Spleen (tissue), 11 donors: ENCODE data around the gene MARK3. TPM values are rescaled to one million over a fixed set of nuclear protein-coding genes. Genes with fewer than 3 reads are reported as not detected.

Source experiments
- DNase-seq: peaks from one replicate; pipeline ENCODE4 v3.0.0-alpha.2; 2020
- H3K27ac ChIP-seq, 8 donors: fragments of 200-600 bp; sonication (generic) in 7 of 8; 1 replicate in 4 of 8; 2 replicates in 4 of 8; pipeline versions ENCODE4 v1.5.0 to v1.8.0; 2016 to 2021; ENCODE audit warnings: inconsistent platforms in 4 of 8, mild to moderate bottlenecking in 4 of 8, moderate library complexity in 1 of 8
- H3K27me3 ChIP-seq, 7 donors: fragments of 200-600 bp; sonication (generic) in 6 of 7; replicated peaks in 1 of 7; 1 replicate in 4 of 7; 2 replicates in 3 of 7; pipeline versions ENCODE4 v1.5.0 to v1.8.0; 2016 to 2021; ENCODE audit warnings: inconsistent platforms in 3 of 7, mild to moderate bottlenecking in 1 of 7
- H3K36me3 ChIP-seq, 6 donors: fragments of 200-600 bp; sonication (generic) in 5 of 6; 1 replicate in 4 of 6; 2 replicates in 2 of 6; pipeline versions ENCODE4 v1.5.0 to v1.8.0; 2016 to 2021; ENCODE audit warnings: inconsistent platforms in 2 of 6
- H3K4me1 ChIP-seq, 6 donors: fragments of 200-600 bp; sonication (generic) in 5 of 6; 1 replicate in 3 of 6; 2 replicates in 3 of 6; pipeline versions ENCODE4 v1.5.0 to v1.8.0; 2016 to 2021; ENCODE audit warnings: inconsistent platforms in 3 of 6
- H3K4me3 ChIP-seq, 8 donors: fragments of 200-600 bp; sonication (generic) in 7 of 8; 1 replicate in 4 of 8; 2 replicates in 4 of 8; pipeline versions ENCODE4 v1.5.0 to v1.8.0; 2016 to 2021; ENCODE audit warnings: inconsistent platforms in 4 of 8, mild to moderate bottlenecking in 4 of 8, moderate library complexity in 2 of 8
- H3K9me3 ChIP-seq, 8 donors: fragments of 200-600 bp; sonication (generic) in 7 of 8; 1 replicate in 4 of 8; 2 replicates in 4 of 8; pipeline versions ENCODE4 v1.5.0 to v1.8.0; 2016 to 2021; ENCODE audit warnings: inconsistent platforms in 4 of 8
- POLR2A ChIP-seq, 3 donors: fragments of 450-650 bp; IDR thresholded peaks; one replicate each; pipeline ENCODE4 v1.5.1; 2017; ENCODE audit warnings: antibody characterized with exemption in 3 of 3, mild to moderate bottlenecking in 1 of 3
- POLR2AphosphoS5 ChIP-seq, 3 donors: sonication (generic); formaldehyde crosslinking; IDR thresholded peaks; one replicate each; pipeline ENCODE4 v1.5.1; 2017; ENCODE audit warnings: antibody characterized with exemption in 3 of 3
- WGBS, 5 donors: extraction: QIAGEN DNeasy Blood & Tissue Kit in 3 of 5; methylation state at CpG; one replicate each; pipeline versions ENCODE4 v1.1.5 to v1.1.7; 2013 to 2018; 5-methylcytosine and 5-hydroxymethylcytosine counted together
- intact Hi-C: fragments of 100-400 bp; cut with DNase I; formaldehyde crosslinking; loops from one replicate; pipeline ENCODE4 v1.15.0; 2023; ENCODE audit warnings: low total_unique reads
- polyA plus RNA-seq, 3 donors: library from polyadenylated mRNA; stranded (reverse); fragments of 200-250 nt; gene quantifications; one replicate each; pipeline ENCODE4 v1.2.1, GENCODE V29; 2013
- total RNA-seq, 7 donors: library from RNA; depleted of rRNA in 3 of 7; stranded (reverse); fragments of >200 nt in 3 of 7; fragmentation: NEBNext Ultra II Directional in 4 of 7; extraction: Animal tissue kit (Norgen Biotek cat#: 25700) in 4 of 7; gene quantifications; one replicate each; pipeline versions ENCODE4 v1.1.0 to v1.2.1, GENCODE V29; 2016 to 2021
- TF ChIP-seq, protein P1 (sequence below), 11 experiments: fragments of 200-600 bp in 7 of 11; fragments of 450-650 bp in 4 of 11; sonication (generic) in 4 of 11; IDR thresholded peaks in 8 of 11; conservative IDR thresholded peaks in 3 of 11; 1 replicate in 7 of 11; 2 replicates in 4 of 11; pipeline versions ENCODE4 v1.4.0 to v1.8.0; 2016 to 2021; ENCODE audit warnings: antibody characterized with exemption in 11 of 11, inconsistent platforms in 4 of 11, mild to moderate bottlenecking in 1 of 11
- donor health status: healthy with polysubstance abuse.
- donor health status: DM: no; HTN: no; CAD: no; lungs with moderate emphysema.
- donor health status: DM: no; HTN: no; CAD: no.
- donor health status: Bipolar disorder and iron deficiency.
- donor health status: healthy.
- donor health status: DM: no; HTN: no; CAD: no.
- donor health status: DM: yes; HTN: yes; CAD: no.

Gene MARK3
- total and polyA plus RNA-seq, 10 donors, result 40.4 to 144 (median 106) TPM

DNA sequence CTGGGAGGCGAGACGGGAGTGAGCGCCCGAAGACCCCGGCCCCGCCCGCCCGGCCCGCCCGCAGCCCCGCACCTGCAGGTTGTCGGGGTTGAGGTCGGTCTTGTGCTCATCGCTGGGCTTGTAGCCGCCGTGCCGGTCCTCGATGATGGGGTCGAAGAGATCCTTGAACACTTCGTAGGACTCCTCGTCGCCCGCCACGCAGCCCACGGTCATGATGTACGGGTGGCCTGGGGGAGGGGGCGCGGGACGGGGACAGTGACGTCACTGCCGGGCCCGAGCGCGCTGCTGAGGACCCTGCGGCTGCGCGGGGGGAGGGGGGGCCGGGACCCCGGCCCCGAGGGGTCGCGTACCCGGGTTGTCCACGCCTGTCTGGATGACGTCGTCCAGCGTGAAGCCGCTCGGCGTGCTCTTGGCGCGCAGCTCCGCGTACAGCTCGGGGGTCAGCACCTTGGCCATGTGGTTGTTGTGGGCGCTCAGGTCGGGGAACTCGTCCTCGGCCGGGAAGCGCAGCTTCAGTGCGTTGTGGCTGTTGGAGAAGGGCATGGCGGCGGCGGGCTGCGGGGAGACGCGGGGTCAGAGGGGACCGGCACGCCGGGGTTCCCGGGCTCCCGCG lies 136.8 kb downstream of the MARK3 start:
- Histone ChIP-seq H3K27me3 (peaks cover 0 to 55% (median 24%) of the 10 kb centered on the region in 7 donors), H3K4me1 (peaks cover 28 to 73% (median 66%) of the 10 kb centered on the region in 6 donors), H3K36me3 (no peaks in the 10 kb centered on the region), H3K9me3 (no peaks in the 10 kb centered on the region), H3K4me3 (peak overlapping the region; percentile 35 to 78 (median 60)), H3K27ac (peak overlapping the region in 3 of 8 donors; percentile 15 to 66 (median 42))
- TF ChIP-seq POLR2AphosphoS5 (IDR thresholded peaks at IDR 0.05), result no peak
- TF ChIP-seq, protein P1, sequence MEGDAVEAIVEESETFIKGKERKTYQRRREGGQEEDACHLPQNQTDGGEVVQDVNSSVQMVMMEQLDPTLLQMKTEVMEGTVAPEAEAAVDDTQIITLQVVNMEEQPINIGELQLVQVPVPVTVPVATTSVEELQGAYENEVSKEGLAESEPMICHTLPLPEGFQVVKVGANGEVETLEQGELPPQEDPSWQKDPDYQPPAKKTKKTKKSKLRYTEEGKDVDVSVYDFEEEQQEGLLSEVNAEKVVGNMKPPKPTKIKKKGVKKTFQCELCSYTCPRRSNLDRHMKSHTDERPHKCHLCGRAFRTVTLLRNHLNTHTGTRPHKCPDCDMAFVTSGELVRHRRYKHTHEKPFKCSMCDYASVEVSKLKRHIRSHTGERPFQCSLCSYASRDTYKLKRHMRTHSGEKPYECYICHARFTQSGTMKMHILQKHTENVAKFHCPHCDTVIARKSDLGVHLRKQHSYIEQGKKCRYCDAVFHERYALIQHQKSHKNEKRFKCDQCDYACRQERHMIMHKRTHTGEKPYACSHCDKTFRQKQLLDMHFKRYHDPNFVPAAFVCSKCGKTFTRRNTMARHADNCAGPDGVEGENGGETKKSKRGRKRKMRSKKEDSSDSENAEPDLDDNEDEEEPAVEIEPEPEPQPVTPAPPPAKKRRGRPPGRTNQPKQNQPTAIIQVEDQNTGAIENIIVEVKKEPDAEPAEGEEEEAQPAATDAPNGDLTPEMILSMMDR (IDR thresholded peaks at IDR 0.05 in 8 of 11, conservative IDR thresholded peaks at IDR 0.05 in 3 of 11), result no peak
- TF ChIP-seq POLR2A (IDR thresholded peaks at IDR 0.05), result no peak
- DNase-seq, result peak; percentile 77
- intact Hi-C loops, result no loop called here
- 1 to 2% (median 2%) methylated on average over 21 to 74 of the region's 74 CpGs for WGBS, 5 donors

DNA sequence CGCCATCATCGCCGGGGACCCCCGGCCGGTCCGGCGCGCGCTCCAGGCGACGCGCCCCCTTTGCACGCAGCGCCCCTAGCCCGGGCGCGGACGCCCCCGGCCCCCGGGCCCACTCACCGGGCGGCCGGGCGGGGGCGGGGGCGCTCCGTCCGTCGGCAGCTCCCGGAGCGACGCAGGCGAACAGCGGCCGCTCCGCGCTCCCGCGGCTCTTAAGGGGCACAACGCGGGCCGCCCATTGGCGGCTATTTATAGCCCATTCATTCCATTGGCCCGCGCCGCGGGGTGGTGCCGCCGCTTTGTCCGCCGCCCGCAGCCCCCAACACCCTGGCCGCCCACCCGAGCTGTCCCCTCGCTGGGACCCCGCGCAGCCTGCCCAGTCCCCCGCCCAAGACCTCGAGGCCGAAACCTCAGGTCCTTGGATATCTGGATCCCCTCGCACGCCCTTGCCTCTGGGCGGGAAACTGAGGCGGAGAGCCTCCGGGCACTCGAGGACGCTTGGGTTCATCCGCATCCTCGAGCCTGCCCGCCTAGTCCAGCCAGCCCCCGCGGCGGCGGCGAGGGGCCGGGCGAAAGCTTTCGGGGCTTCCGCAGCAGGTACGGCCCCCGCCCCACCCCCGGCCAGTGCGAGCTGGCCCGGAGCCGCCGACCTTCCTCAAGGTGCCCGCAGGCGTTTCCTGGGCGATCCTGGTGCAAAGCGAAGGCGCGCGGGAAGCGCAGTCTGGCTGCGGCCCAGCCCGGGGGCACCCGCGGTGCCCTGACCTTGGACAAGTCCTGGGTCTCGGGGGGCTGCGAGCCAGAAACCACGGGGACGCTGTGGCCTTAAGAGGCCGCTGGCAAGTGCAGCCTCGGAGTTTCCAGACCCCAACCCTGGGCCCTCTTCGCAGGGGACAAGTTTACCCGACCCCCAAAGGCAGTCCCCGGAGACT lies 137.7 kb downstream of the MARK3 start, which contains the start of gene CKB:
TSS of gene CKB (minus strand) at position 182 of the 926 bp plus-strand sequence. CDS start 337 bp downstream, outside the sequence.
- Histone ChIP-seq H3K36me3 (no peaks in the 10 kb centered on the region), H3K4me1 (peaks cover 33 to 78% (median 72%) of the 10 kb centered on the region in 6 donors), H3K27ac (peak within 1 kb of the TSS in 3 of 8 donors; percentile 15 to 66 (median 42)), H3K9me3 (no peaks in the 10 kb centered on the region), H3K4me3 (peak within 1 kb of the TSS; percentile 35 to 78 (median 60)), H3K27me3 (peaks cover 0 to 55% (median 24%) of the 10 kb centered on the region in 7 donors)
- peak; percentile 75 for DNase-seq
- TF ChIP-seq POLR2AphosphoS5 (IDR thresholded peaks at IDR 0.05), result peak in 2 of 3 donors; percentile 28 to 39
- TF ChIP-seq, protein P1 (IDR thresholded peaks at IDR 0.05 in 8 of 11, conservative IDR thresholded peaks at IDR 0.05 in 3 of 11), result no peak
- 6 to 34% (median 7%) methylated on average over 11 to 107 of the region's 107 CpGs for WGBS, 5 donors
- intact Hi-C loops, result no loop called here

DNA sequence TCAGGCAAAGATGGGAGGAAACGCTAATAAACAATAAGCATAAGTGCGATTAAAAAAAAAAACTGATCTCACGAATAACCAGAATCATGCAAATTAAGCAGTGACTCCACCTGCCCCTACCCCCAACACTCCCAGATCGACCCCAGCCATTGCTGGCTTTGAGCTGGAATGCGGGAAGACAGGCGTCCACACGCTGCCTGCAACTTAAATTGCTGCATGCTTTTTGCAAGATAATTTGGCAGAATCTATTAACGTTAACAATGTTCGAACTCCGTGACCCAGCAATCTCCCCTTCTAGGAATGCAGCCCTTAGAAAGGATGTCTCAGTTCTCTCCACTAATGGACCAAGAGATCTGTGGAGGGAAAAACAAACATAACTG lies 138.3 kb downstream of the MARK3 start:
- TF ChIP-seq, protein P1 (IDR thresholded peaks at IDR 0.05 in 8 of 11, conservative IDR thresholded peaks at IDR 0.05 in 3 of 11), result no peak
- TF ChIP-seq POLR2AphosphoS5 (IDR thresholded peaks at IDR 0.05), result no peak
- no peak for TF ChIP-seq POLR2A (IDR thresholded peaks at IDR 0.05)
- DNase-seq, result no peak
- peaks cover 0 to 55% (median 24%) of the 10 kb centered on the region in 7 donors for H3K27me3 ChIP-seq
- no peaks in the 10 kb centered on the region for H3K36me3 ChIP-seq
- intact Hi-C loops, result no loop called here
- H3K4me3 ChIP-seq, result no peak overlapping the region
- H3K9me3 ChIP-seq, result no peaks in the 10 kb centered on the region
- peaks cover 38 to 78% (median 73%) of the 10 kb centered on the region in 6 donors for H3K4me1 ChIP-seq
- WGBS, 5 donors, result 53 to 65% (median 59%) methylated on average over 10 of the region's 10 CpGs
- no peak overlapping the region for H3K27ac ChIP-seq
